Stomach (tissue), 4 donors: ENCODE results near the gene SEMA4D.
A peak's percentile ranks its signal among the peaks of the same experiment; 100 is the strongest.

Experiments
- CTCF ChIP-seq, 7 experiments: fragments of 450-650 bp in 4 of 7; fragments of 200-600 bp in 3 of 7; sonication (generic) in 3 of 7; IDR thresholded peaks; one replicate each; pipeline ENCODE4 v1.5.1; 2016 to 2019; ENCODE audit warnings: antibody characterized with exemption in 7 of 7, control low read depth in 2 of 7, mild to moderate bottlenecking in 1 of 7
- EP300 ChIP-seq: sonication (generic); formaldehyde crosslinking; IDR thresholded peaks from one replicate; pipeline ENCODE4 v1.6.1; 2017; ENCODE audit warnings: antibody characterized with exemption
- POLR2A ChIP-seq, 4 donors: fragments of 450-650 bp; IDR thresholded peaks; one replicate each; pipeline ENCODE4 v1.6.1; 2016; ENCODE audit warnings: antibody characterized with exemption in 4 of 4, control low read depth in 2 of 4, mild to moderate bottlenecking in 1 of 4, moderate library complexity in 1 of 4
- POLR2AphosphoS5 ChIP-seq, 3 donors: sonication (generic); formaldehyde crosslinking; IDR thresholded peaks; one replicate each; pipeline ENCODE4 v1.6.1; 2016; ENCODE audit warnings: antibody characterized with exemption in 3 of 3

GRCh38 chr9:89388084-89388867 is 109.6 kb downstream of the SEMA4D start:
- TF ChIP-seq CTCF (IDR thresholded peaks at IDR 0.05) = no peak
- TF ChIP-seq POLR2A (IDR thresholded peaks at IDR 0.05) = no peak
- TF ChIP-seq EP300 = no peak
- peak; percentile 67 to 89 (median 87) for TF ChIP-seq POLR2AphosphoS5 (IDR thresholded peaks at IDR 0.05)
